Measurements from ENCODE around the gene XYLT1.
"Not testable (repeated sequence)": the region's sequence is repeated elsewhere in the genome, so short reads cannot be mapped to it uniquely, and the experiment has no call there.

The XYLT1 gene

DNA sequence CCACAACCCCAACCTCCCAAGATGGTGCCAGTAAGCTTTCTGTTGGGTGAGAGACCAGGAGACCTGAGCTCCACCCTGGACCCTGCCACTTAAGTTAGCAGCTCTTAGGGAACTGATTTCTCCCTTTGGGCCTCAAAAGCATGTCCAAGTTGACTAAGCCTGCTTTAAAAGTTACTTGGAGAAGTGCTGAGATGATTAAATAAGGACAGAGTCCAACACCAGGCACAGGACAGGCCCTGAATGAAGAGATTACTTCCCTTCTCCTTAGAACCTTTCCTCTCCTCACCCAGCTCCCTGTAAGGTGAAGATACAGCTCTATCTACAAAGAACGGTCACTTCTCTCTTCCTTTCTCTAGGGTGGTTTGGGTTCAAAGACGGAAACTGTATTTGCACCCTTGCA, 162.6 kb downstream of the XYLT1 start:
- TF ChIP-seq, protein P1, sequence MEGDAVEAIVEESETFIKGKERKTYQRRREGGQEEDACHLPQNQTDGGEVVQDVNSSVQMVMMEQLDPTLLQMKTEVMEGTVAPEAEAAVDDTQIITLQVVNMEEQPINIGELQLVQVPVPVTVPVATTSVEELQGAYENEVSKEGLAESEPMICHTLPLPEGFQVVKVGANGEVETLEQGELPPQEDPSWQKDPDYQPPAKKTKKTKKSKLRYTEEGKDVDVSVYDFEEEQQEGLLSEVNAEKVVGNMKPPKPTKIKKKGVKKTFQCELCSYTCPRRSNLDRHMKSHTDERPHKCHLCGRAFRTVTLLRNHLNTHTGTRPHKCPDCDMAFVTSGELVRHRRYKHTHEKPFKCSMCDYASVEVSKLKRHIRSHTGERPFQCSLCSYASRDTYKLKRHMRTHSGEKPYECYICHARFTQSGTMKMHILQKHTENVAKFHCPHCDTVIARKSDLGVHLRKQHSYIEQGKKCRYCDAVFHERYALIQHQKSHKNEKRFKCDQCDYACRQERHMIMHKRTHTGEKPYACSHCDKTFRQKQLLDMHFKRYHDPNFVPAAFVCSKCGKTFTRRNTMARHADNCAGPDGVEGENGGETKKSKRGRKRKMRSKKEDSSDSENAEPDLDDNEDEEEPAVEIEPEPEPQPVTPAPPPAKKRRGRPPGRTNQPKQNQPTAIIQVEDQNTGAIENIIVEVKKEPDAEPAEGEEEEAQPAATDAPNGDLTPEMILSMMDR (IDR thresholded peaks at IDR 0.05; ENCODE audit: control insufficient read depth, insufficient read depth, low read depth, low read length, missing control alignments) = no peak
- no peak overlapping the region for H3K4me3 ChIP-seq (ENCODE audit: control insufficient read depth, low read depth, low read length)
- DNase-seq (ENCODE audit: low read depth) = no peak

- TF ChIP-seq, protein P1 (IDR thresholded peaks at IDR 0.05; ENCODE audit: control insufficient read depth, insufficient read depth, low read depth, low read length, missing control alignments) = no peak
- no peak overlapping the region for H3K4me3 ChIP-seq (ENCODE audit: control insufficient read depth, low read depth, low read length)
- no peak for DNase-seq (ENCODE audit: low read depth)
Observed at GRCh38 chr16:17307504-17307903, 163.3 kb downstream of the XYLT1 start.

- H3K4me3 ChIP-seq (ENCODE audit: control insufficient read depth, low read depth, low read length) = no peak overlapping the region
- TF ChIP-seq, protein P1 (IDR thresholded peaks at IDR 0.05; ENCODE audit: control insufficient read depth, insufficient read depth, low read depth, low read length, missing control alignments) = no peak
- DNase-seq (ENCODE audit: low read depth) = no peak
Observed at GRCh38 chr16:17306745-17307144, 164.0 kb downstream of the XYLT1 start.

GRCh38 chr16:17306211-17306610, 164.5 kb downstream of the XYLT1 start:
- H3K4me3 ChIP-seq (ENCODE audit: control insufficient read depth, low read depth, low read length); DNase-seq (ENCODE audit: low read depth): not testable (repeated sequence)

DNA sequence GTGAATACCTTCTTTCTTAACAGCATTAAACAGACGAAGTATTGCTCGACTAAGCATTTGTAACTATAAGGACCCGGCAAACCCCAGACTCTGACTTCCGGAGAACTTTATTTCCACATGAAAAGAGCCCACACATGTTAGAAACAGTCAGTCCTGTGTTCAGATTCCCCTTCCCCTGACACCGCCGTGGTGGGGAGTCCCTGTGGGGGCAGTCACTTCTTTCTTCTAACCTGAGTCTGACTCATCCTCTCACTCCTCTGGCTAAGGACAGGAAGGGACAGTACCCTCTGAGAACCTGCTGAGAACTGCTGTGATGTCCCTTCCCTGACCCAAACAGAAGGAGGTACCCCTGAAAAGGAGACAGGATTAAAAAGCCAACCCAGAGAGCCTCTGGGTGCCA, 165.1 kb downstream of the XYLT1 start:
- TF ChIP-seq, protein P1 (IDR thresholded peaks at IDR 0.05; ENCODE audit: control insufficient read depth, insufficient read depth, low read depth, low read length, missing control alignments) = no peak
- DNase-seq (ENCODE audit: low read depth) = no peak
- H3K4me3 ChIP-seq (ENCODE audit: control insufficient read depth, low read depth, low read length) = no peak overlapping the region

- no peak for DNase-seq (ENCODE audit: low read depth)
Observed at GRCh38 chr16:17304491-17305119, 166.2 kb downstream of the XYLT1 start.

DNA sequence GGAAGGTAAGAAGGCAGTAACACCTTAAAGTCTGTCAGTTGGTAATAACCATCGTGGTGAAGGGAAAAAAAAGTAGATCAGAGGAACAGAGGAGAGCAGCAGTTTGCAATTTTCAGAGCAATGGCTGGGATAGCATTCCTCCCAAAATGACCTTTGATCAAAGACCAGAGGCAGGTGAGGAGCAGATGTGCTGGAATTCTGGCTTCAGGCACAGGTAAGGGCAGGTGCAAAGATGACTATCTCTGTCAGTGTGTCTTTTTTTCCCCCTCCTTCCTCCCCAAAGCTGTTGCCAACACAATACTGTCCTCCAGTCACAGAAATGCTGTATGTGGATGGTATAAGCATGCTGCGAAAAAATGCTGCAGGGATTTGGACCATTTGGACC, 166.7 kb downstream of the XYLT1 start:
- no peak overlapping the region for H3K4me3 ChIP-seq (ENCODE audit: control insufficient read depth, low read depth, low read length)
- TF ChIP-seq, protein P1 (IDR thresholded peaks at IDR 0.05; ENCODE audit: control insufficient read depth, insufficient read depth, low read depth, low read length, missing control alignments) = no peak

More at GRCh38 chr16:17304491-17305119, 166.2 kb downstream of the XYLT1 start:
- TF ChIP-seq, protein P1 (IDR thresholded peaks at IDR 0.05; ENCODE audit: control insufficient read depth, insufficient read depth, low read depth, low read length, missing control alignments) = peak; percentile 13
- H3K4me3 ChIP-seq (ENCODE audit: control insufficient read depth, low read depth, low read length) = no peak overlapping the region

More for the DNA sequence above, 166.7 kb downstream of the XYLT1 start:
- DNase-seq (ENCODE audit: low read depth) = no peak
